ENCODE measurements around the gene CUL2. TPM values are rescaled to one million over a fixed set of nuclear protein-coding genes. Genes with fewer than 3 reads are reported as not detected.

Gene CUL2
- total and polyA plus RNA-seq, 9 donors = 10.5 to 33.0 (median 23.6) TPM

- H3K4me1 ChIP-seq (ENCODE audit: insufficient read depth) = no peaks in the 10 kb centered on the region
- no peaks in the 10 kb centered on the region for H3K9me3 ChIP-seq
- TF ChIP-seq CTCF (IDR thresholded peaks at IDR 0.05) = no peak
- TF ChIP-seq POLR2A (IDR thresholded peaks at IDR 0.05) = no peak
- no peak for TF ChIP-seq EP300 (IDR thresholded peaks at IDR 0.05)
- 9 to 20% (median 14%) methylated on average over 1 of the region's 1 CpG for WGBS, 3 donors
- intact Hi-C loops (cut with DNase I) = loop anchor here in 1 of 4 donors (10.0 kb wide), 1 partner anchor 371 kb away; no protein-coding TSS in a partner anchor
- no peak for DNase-seq
- H3K27me3 ChIP-seq = no peaks in the 10 kb centered on the region
- no peak overlapping the region for H3K27ac ChIP-seq
- no peak overlapping the region for H3K4me3 ChIP-seq
- H3K36me3 ChIP-seq = no peaks in the 10 kb centered on the region
Measured at GRCh38 chr10:35035606-35036005, 54.5 kb downstream of the CUL2 start.

GRCh38 chr10:35027567-35027966 lies 62.6 kb downstream of the CUL2 start:
- intact Hi-C loops (cut with DNase I) = loop anchor here in 3 of 4 donors (10.0 kb wide), 2 partner anchors 303 to 363 kb away; no protein-coding TSS in a partner anchor
- DNase-seq = no peak
- Histone ChIP-seq H3K9me3 (no peaks in the 10 kb centered on the region), H3K36me3 (no peaks in the 10 kb centered on the region), H3K4me1 (ENCODE audit: insufficient read depth) (no peaks in the 10 kb centered on the region), H3K27ac (no peak overlapping the region), H3K27me3 (no peaks in the 10 kb centered on the region), H3K4me3 (no peak overlapping the region)
- TF ChIP-seq POLR2A (IDR thresholded peaks at IDR 0.05) = no peak
- peak in 1 of 3 donors; percentile 20 for TF ChIP-seq CTCF (IDR thresholded peaks at IDR 0.05)
- no peak for TF ChIP-seq EP300 (IDR thresholded peaks at IDR 0.05)

GRCh38 chr10:35025916-35026315 lies 64.2 kb downstream of the CUL2 start:
- Histone ChIP-seq H3K36me3 (no peaks in the 10 kb centered on the region), H3K4me3 (no peak overlapping the region), H3K4me1 (ENCODE audit: insufficient read depth) (no peaks in the 10 kb centered on the region), H3K27ac (no peak overlapping the region), H3K9me3 (no peaks in the 10 kb centered on the region), H3K27me3 (no peaks in the 10 kb centered on the region)
- intact Hi-C loops (cut with DNase I) = loop anchor here in 3 of 4 donors (10.0 kb wide), 2 partner anchors 301 to 361 kb away; no protein-coding TSS in a partner anchor
- DNase-seq = no peak
- TF ChIP-seq CTCF (IDR thresholded peaks at IDR 0.05) = no peak

- TF ChIP-seq CTCF (IDR thresholded peaks at IDR 0.05) = no peak
- TF ChIP-seq EP300 (IDR thresholded peaks at IDR 0.05) = no peak
- TF ChIP-seq POLR2A (IDR thresholded peaks at IDR 0.05) = no peak
- Histone ChIP-seq H3K27me3 (no peaks in the 10 kb centered on the region), H3K4me3 (no peak overlapping the region), H3K9me3 (no peaks in the 10 kb centered on the region), H3K4me1 (ENCODE audit: insufficient read depth) (no peaks in the 10 kb centered on the region), H3K27ac (no peak overlapping the region), H3K36me3 (no peaks in the 10 kb centered on the region)
- 58 to 66% (median 63%) methylated on average over 2 of the region's 2 CpGs for WGBS, 3 donors
- intact Hi-C loops (cut with DNase I) = loop anchor here in 3 of 4 donors (10.0 kb wide), 2 partner anchors 296 to 356 kb away; no protein-coding TSS in a partner anchor
- no peak for DNase-seq
Measured at GRCh38 chr10:35020481-35020880, 69.7 kb downstream of the CUL2 start.
